KOPT-K1 (cell line): ENCODE measurements around the gene ACAP2.
"Not testable (repeated sequence)": the region's sequence is repeated elsewhere in the genome, so short reads cannot be mapped to it uniquely, and the experiment has no call there.

ENCODE experiments used
- H3K27ac ChIP-seq: fragments of 200-600 bp; sonication (generic); 2 replicates; pipeline ENCODE4 v1.5.1; 2016; ENCODE audit warnings: antibody characterized with exemption, mild to moderate bottlenecking, low read depth, low read length; ENCODE audit not compliant: poor library complexity, severe bottlenecking
- H3K36me3 ChIP-seq: fragments of 200-600 bp; sonication (generic); 2 replicates; pipeline ENCODE4 v1.5.1; 2017; ENCODE audit warnings: antibody characterized with exemption, mild to moderate bottlenecking, low read length, moderate library complexity; ENCODE audit not compliant: insufficient read depth
- H3K9me3 ChIP-seq: fragments of 200-600 bp; sonication (generic); 2 replicates; pipeline ENCODE4 v1.5.1; 2017; ENCODE audit warnings: antibody characterized with exemption, low read length, mild to moderate bottlenecking; ENCODE audit not compliant: insufficient read depth, poor library complexity, severe bottlenecking

ACAP2 gene

GRCh38 chr3:195306369-195306768 is 136.5 kb downstream of the ACAP2 start:
- no peak overlapping the region for H3K27ac ChIP-seq
- H3K36me3 ChIP-seq = peaks cover 69% of the 10 kb centered on the region

GRCh38 chr3:195302431-195302830 is 140.4 kb downstream of the ACAP2 start:
- Histone ChIP-seq H3K9me3 (no peaks in the 10 kb centered on the region), H3K27ac (no peak overlapping the region), H3K36me3 (peaks cover 86% of the 10 kb centered on the region)

More at GRCh38 chr3:195306369-195306768, 136.5 kb downstream of the ACAP2 start:
- no peaks in the 10 kb centered on the region for H3K9me3 ChIP-seq

- Histone ChIP-seq H3K27ac (no peak overlapping the region), H3K36me3 (peaks cover 90% of the 10 kb centered on the region), H3K9me3 (no peaks in the 10 kb centered on the region)
Observed at GRCh38 chr3:195297446-195297845, 145.4 kb downstream of the ACAP2 start.

GRCh38 chr3:195296662-195297061 is 146.2 kb downstream of the ACAP2 start:
- Histone ChIP-seq H3K9me3 (no peaks in the 10 kb centered on the region), H3K27ac (no peak overlapping the region), H3K36me3 (peaks cover 90% of the 10 kb centered on the region)

DNA sequence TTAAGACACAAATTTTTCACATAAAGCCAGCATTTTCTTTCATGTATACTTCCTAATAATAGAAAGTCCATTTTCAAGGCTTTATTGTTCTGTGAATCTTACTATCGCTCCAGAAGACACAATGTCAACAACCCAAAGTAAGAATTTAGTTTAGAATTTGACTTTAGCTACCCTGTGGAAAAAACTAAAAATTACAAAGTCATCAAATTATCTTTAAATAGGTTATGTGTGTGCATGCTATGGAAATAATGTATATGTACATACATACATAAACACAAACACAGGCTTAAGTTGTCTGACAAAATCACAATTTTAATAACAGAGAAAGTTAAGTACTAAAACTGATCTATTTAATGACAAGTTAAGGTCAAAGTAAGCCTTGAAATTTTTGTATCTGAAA is 151.7 kb downstream of the ACAP2 start:
- no peak overlapping the region for H3K27ac ChIP-seq
- H3K36me3 ChIP-seq = peaks cover 94% of the 10 kb centered on the region
- no peaks in the 10 kb centered on the region for H3K9me3 ChIP-seq

- H3K36me3 ChIP-seq = peaks cover 95% of the 10 kb centered on the region
- H3K9me3 ChIP-seq = not testable (repeated sequence)
Observed at GRCh38 chr3:195290643-195291042, 152.2 kb downstream of the ACAP2 start.

DNA sequence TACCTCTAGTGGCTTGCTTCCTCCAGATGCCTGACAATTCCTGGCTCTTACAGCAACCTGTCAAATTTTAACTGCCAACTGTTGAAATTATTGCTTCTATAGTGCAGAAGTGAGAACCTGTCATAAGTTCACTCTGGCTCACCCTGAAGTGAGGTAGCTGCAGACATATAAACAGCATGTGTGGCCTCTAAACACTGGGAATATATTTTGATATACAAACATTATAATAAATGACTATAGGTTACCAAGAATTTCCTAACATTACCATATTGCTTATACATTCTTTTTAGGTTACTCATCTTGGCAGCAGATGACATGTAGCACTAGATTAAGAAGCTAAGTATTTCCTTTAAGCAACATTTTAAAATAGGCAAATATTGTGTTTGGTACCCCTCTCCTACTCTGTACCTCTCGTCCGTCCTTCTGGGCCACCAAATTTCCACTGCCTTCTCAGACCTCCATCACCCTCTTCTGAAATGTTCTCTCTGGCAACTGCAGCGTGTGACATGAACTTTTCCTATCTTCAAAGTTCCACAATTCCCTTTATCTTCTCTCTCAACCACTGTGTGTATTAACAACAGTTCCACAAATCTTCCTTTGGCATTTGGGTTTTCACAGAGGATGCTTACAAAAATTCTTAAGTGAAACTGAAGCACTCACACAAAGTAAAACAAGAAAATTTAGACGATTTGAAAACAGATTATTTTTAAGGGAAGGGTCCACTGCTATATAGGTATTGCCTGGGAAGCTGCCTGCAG is 156.5 kb downstream of the ACAP2 start:
- H3K9me3 ChIP-seq = no peaks in the 10 kb centered on the region
- no peak overlapping the region for H3K27ac ChIP-seq
- peaks cover 85% of the 10 kb centered on the region for H3K36me3 ChIP-seq

More at GRCh38 chr3:195290643-195291042, 152.2 kb downstream of the ACAP2 start:
- not testable (repeated sequence) for H3K27ac ChIP-seq

DNA sequence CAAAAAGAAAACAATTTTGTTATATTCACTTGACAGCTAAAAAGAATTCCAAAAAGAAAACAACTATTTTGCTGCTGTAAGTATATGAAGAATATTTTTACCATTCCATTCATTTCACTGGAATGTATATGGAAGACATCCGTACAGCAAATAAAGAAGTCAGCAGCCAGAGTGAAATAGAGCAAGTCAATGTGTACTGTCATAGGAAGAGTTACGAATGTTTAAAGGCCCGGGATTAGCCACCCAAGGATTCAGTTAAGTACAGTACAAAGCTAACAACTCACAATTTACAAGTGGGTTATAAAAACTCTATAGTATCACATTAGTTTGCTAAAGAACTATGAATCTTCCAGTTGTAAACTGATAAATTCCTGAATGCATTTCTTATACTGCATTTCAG is 157.4 kb downstream of the ACAP2 start:
- Histone ChIP-seq H3K27ac (no peak overlapping the region), H3K36me3 (peaks cover 77% of the 10 kb centered on the region), H3K9me3 (no peaks in the 10 kb centered on the region)

DNA sequence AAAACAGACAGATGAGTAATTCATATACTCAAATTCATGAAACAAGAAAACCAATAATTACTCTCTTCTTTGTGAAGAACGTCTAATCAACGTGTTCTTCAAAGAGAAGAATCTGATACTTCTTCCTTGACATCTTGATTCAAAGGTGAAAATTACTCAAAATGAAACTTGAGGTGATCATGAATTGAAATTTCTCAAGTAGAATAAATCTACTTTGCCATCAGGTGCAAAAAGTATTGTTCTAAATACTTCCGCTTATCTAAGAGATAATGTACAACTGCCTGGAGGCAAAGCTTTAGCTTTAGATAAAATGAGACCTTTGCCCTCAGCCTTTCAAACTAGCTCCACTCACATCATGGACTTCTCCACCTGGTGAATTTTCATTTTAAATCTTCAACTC is 158.0 kb downstream of the ACAP2 start:
- Histone ChIP-seq H3K36me3 (peaks cover 72% of the 10 kb centered on the region), H3K27ac (no peak overlapping the region), H3K9me3 (no peaks in the 10 kb centered on the region)

GRCh38 chr3:195282961-195283360 is 159.9 kb downstream of the ACAP2 start:
- H3K36me3 ChIP-seq = peaks cover 67% of the 10 kb centered on the region

GRCh38 chr3:195274259-195274966 is 168.4 kb downstream of the ACAP2 start:
- no peak overlapping the region for H3K27ac ChIP-seq
- H3K9me3 ChIP-seq = no peaks in the 10 kb centered on the region
- H3K36me3 ChIP-seq = peaks cover 29% of the 10 kb centered on the region

More at GRCh38 chr3:195282961-195283360, 159.9 kb downstream of the ACAP2 start:
- no peaks in the 10 kb centered on the region for H3K9me3 ChIP-seq
- no peak overlapping the region for H3K27ac ChIP-seq

- peak overlapping the region; percentile 67 for H3K27ac ChIP-seq
- H3K9me3 ChIP-seq = no peaks in the 10 kb centered on the region
- peaks cover 27% of the 10 kb centered on the region for H3K36me3 ChIP-seq
Observed at GRCh38 chr3:195271410-195272243, 171.2 kb downstream of the ACAP2 start.

DNA sequence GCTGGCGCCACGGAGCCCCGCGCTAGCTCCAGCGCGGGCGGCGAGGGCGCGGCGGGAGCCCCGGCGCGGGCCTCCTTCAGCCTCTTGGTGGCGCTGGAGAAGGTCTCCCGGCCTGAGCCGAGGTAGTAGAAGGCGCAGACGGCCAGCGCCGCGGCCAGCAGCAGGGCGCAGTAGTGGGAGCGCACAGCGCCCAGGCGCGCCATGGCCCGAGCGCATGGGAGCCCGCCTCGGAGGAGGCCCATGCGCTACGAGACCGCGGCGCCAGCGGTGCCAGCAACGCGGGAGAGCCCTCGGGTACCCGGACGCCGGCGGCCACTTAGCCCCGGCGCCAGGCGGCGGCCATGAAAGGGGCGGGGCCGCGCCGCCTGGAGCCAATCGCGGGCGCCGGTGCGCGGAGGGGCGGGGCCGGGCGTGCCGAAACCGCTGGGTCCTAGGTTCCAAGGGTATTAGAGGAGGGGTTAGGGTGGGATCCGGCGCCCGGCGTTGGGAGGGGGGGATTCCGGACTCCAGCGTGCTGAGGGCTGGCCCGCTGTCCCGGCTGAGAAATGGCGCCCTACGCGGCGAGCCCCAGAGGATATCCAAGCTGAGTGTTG is 171.9 kb downstream of the ACAP2 start, which contains the start of gene XXYLT1:
TSS of gene XXYLT1 (minus strand) at position 343 of the 593 bp plus-strand sequence. CDS start at position 242, 101 bp downstream.
- peaks cover 31% of the 10 kb centered on the region for H3K36me3 ChIP-seq
- H3K27ac ChIP-seq = peak within 1 kb of the TSS; percentile 67
- H3K9me3 ChIP-seq = no peaks in the 10 kb centered on the region

DNA sequence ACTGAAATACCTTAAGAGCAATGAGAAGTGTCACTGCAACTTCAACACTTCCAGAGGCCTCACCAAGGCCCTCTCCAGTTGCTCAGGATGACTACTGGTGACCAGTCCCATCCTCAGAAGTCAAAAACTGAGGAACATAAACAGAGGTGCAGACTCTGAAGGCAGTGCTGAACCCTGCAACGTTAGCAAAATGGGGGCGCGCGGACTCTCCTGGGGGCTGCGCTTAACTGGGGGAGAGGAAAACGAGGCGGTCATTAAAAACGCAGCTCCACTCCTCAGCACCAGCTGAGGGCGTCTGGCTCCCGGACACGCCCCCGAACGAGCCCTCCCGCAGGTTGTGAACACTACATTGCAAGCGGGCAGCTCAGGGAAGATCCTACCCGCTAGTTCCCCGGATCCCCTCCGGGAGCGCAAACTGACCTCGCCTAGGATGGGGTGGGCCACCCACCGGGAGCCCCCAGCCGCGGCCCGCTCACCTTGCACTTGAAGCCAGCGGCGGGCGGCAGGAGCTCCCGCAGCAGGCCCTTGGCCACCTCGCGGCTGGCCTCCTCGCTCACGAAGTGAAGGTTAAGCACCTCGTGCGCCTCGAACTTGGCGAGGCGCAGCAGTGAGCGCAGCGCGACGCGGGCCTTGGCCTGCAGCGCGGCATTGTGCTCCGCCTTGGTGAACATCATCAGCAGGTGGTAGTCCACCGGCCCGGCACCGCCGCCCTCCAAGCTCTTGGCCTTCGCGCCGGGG is 172.6 kb downstream of the ACAP2 start:
- Histone ChIP-seq H3K36me3 (peaks cover 37% of the 10 kb centered on the region), H3K27ac (peak overlapping the region; percentile 67), H3K9me3 (no peaks in the 10 kb centered on the region)
